ENCODE measurements around the gene PRKCA. TPM values are rescaled to one million over a fixed set of nuclear protein-coding genes. Genes with fewer than 3 reads are reported as not detected.

PRKCA gene
- total RNA-seq, 1 experiment from 2014 or later, result 29.5 TPM

DNA sequence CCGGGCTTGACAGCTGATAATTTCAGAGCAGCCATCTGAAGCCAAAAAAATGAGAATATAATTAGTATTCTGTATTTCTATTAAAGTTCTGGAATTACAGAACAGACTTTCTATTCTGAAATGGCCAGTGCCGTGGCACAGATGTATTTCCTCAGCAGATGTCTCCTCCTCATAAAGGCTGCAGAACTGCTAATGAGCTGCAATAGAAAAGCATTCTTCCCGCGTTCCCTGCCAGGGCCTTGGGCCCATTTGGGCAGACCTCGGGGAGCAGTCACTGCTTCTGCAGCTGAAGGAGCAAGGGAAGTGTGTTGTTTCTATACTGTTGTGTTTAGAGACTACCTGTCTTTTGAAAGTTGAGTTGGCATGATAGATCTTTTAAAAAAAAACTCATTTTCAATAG is 379.9 kb downstream of the PRKCA start:
- ATAC-seq (no peak), DNase-seq (ENCODE audit: low spot score) (no peak)
- H3K27me3 Mint-ChIP-seq (ENCODE audit: low read depth), result no peaks in the 10 kb centered on the region
- peaks cover 4% of the 10 kb centered on the region; the same call in 1 of the 2 replicates for H3K4me1 Mint-ChIP-seq
- ChIA-PET CTCF (no interaction called here), POLR2A (no interaction called here)
- no peak overlapping the region for H3K4me3 Mint-ChIP-seq
- TF ChIP-seq MLX (CRISPR knock-in tag; IDR thresholded peaks at IDR 0.05), result no peak
- TF ChIP-seq, protein P1, sequence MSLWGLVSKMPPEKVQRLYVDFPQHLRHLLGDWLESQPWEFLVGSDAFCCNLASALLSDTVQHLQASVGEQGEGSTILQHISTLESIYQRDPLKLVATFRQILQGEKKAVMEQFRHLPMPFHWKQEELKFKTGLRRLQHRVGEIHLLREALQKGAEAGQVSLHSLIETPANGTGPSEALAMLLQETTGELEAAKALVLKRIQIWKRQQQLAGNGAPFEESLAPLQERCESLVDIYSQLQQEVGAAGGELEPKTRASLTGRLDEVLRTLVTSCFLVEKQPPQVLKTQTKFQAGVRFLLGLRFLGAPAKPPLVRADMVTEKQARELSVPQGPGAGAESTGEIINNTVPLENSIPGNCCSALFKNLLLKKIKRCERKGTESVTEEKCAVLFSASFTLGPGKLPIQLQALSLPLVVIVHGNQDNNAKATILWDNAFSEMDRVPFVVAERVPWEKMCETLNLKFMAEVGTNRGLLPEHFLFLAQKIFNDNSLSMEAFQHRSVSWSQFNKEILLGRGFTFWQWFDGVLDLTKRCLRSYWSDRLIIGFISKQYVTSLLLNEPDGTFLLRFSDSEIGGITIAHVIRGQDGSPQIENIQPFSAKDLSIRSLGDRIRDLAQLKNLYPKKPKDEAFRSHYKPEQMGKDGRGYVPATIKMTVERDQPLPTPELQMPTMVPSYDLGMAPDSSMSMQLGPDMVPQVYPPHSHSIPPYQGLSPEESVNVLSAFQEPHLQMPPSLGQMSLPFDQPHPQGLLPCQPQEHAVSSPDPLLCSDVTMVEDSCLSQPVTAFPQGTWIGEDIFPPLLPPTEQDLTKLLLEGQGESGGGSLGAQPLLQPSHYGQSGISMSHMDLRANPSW (CRISPR knock-in tag; conservative IDR thresholded peaks at IDR 0.05; ENCODE audit: low read depth), result no peak
- no peak for TF ChIP-seq SMAD3 (CRISPR knock-in tag; IDR thresholded peaks at IDR 0.05; ENCODE audit: borderline replicate concordance)
- H3K36me3 Mint-ChIP-seq, result peaks cover 8% of the 10 kb centered on the region; the same call in 1 of the 2 replicates
- peaks cover 13% of the 10 kb centered on the region for H3K9me3 Mint-ChIP-seq
- no peak overlapping the region for H3K27ac Mint-ChIP-seq

- TF ChIP-seq ZNF512 (CRISPR knock-in tag; IDR thresholded peaks at IDR 0.05; ENCODE audit: borderline replicate concordance) (no peak), ESRRA (CRISPR knock-in tag; IDR thresholded peaks at IDR 0.05; ENCODE audit: borderline replicate concordance) (no peak), FOXP1 (CRISPR knock-in tag; IDR thresholded peaks at IDR 0.05; ENCODE audit: borderline replicate concordance) (no peak), TCF7 (CRISPR knock-in tag; IDR thresholded peaks at IDR 0.05; ENCODE audit: low read depth) (no peak), CDX4 (CRISPR knock-in tag; IDR thresholded peaks at IDR 0.05; ENCODE audit: borderline replicate concordance) (no peak), CREB1 (CRISPR knock-in tag; IDR thresholded peaks at IDR 0.05) (no peak), NR1H2 (CRISPR knock-in tag; IDR thresholded peaks at IDR 0.05) (no peak), SP1 (CRISPR knock-in tag; conservative IDR thresholded peaks at IDR 0.05) (no peak), SOX15 (CRISPR knock-in tag; IDR thresholded peaks at IDR 0.05) (no peak), TP53 (CRISPR knock-in tag; IDR thresholded peaks at IDR 0.05) (no peak)
- TF ChIP-seq, protein P2, sequence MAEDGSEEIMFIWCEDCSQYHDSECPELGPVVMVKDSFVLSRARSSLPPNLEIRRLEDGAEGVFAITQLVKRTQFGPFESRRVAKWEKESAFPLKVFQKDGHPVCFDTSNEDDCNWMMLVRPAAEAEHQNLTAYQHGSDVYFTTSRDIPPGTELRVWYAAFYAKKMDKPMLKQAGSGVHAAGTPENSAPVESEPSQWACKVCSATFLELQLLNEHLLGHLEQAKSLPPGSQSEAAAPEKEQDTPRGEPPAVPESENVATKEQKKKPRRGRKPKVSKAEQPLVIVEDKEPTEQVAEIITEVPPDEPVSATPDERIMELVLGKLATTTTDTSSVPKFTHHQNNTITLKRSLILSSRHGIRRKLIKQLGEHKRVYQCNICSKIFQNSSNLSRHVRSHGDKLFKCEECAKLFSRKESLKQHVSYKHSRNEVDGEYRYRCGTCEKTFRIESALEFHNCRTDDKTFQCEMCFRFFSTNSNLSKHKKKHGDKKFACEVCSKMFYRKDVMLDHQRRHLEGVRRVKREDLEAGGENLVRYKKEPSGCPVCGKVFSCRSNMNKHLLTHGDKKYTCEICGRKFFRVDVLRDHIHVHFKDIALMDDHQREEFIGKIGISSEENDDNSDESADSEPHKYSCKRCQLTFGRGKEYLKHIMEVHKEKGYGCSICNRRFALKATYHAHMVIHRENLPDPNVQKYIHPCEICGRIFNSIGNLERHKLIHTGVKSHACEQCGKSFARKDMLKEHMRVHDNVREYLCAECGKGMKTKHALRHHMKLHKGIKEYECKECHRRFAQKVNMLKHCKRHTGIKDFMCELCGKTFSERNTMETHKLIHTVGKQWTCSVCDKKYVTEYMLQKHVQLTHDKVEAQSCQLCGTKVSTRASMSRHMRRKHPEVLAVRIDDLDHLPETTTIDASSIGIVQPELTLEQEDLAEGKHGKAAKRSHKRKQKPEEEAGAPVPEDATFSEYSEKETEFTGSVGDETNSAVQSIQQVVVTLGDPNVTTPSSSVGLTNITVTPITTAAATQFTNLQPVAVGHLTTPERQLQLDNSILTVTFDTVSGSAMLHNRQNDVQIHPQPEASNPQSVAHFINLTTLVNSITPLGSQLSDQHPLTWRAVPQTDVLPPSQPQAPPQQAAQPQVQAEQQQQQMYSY (CRISPR knock-in tag; IDR thresholded peaks at IDR 0.05), result no peak
- TF ChIP-seq, protein P3, sequence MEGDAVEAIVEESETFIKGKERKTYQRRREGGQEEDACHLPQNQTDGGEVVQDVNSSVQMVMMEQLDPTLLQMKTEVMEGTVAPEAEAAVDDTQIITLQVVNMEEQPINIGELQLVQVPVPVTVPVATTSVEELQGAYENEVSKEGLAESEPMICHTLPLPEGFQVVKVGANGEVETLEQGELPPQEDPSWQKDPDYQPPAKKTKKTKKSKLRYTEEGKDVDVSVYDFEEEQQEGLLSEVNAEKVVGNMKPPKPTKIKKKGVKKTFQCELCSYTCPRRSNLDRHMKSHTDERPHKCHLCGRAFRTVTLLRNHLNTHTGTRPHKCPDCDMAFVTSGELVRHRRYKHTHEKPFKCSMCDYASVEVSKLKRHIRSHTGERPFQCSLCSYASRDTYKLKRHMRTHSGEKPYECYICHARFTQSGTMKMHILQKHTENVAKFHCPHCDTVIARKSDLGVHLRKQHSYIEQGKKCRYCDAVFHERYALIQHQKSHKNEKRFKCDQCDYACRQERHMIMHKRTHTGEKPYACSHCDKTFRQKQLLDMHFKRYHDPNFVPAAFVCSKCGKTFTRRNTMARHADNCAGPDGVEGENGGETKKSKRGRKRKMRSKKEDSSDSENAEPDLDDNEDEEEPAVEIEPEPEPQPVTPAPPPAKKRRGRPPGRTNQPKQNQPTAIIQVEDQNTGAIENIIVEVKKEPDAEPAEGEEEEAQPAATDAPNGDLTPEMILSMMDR (IDR thresholded peaks at IDR 0.05), result no peak
- TF ChIP-seq, protein P1 (CRISPR knock-in tag; conservative IDR thresholded peaks at IDR 0.05; ENCODE audit: low read depth), result no peak
- TF ChIP-seq, protein P4, sequence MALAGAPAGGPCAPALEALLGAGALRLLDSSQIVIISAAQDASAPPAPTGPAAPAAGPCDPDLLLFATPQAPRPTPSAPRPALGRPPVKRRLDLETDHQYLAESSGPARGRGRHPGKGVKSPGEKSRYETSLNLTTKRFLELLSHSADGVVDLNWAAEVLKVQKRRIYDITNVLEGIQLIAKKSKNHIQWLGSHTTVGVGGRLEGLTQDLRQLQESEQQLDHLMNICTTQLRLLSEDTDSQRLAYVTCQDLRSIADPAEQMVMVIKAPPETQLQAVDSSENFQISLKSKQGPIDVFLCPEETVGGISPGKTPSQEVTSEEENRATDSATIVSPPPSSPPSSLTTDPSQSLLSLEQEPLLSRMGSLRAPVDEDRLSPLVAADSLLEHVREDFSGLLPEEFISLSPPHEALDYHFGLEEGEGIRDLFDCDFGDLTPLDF (CRISPR knock-in tag; IDR thresholded peaks at IDR 0.05), result no peak
- ChIA-PET CTCF (interaction anchor here (0.6 kb wide), 1 partner anchor 483 kb away, joined by 5 read pairs; no protein-coding TSS in a partner anchor), POLR2A (no interaction called here)
- no peak for DNase-seq (ENCODE audit: low spot score)
- Mint-ChIP-seq H3K9me3 (0 out of 2 replicates have a peak, but pooled peaks cover 3% of the 10 kb centered on the region), H3K36me3 (no peaks in the 10 kb centered on the region), H3K27ac (no peak overlapping the region), H3K27me3 (ENCODE audit: low read depth) (no peaks in the 10 kb centered on the region), H3K4me3 (no peak overlapping the region), H3K4me1 (peaks cover 4% of the 10 kb centered on the region; the same call in 1 of the 2 replicates)
- no peak for ATAC-seq
Observed at GRCh38 chr17:66684261-66684660, 381.8 kb downstream of the PRKCA start.

Data from WTC11 (cell line).